IMR-90 (cell line): ENCODE results near the gene PRSS35. TPM values are rescaled to one million over a fixed set of nuclear protein-coding genes. Genes with fewer than 3 reads are reported as not detected.

ENCODE experiments used
- ATAC-seq: fragments of 200-7000 bp; cut with Tn5 transposase; 2 replicates; pipeline ENCODE4 v1.9.1; 2020; ENCODE audit warnings: low read depth, mild to moderate bottlenecking, moderate library complexity
- BruUV-seq: library from RNA; stranded (reverse); fragments of 400-500 nt; replicated peaks from 2 replicates; lab custom pipeline; 2021; lab: Mats Ljungman, UMichigan
- CTCF ChIA-PET: fragments of 300-600 bp; formaldehyde crosslinking; extraction: SDS; loops from one replicate; lab custom pipeline; 2021; ENCODE audit warnings: antibody characterized with exemption; lab: Yijun Ruan, JAX
- POLR2A ChIA-PET: fragments of 300-600 bp; sonication (Branson Sonifier 250); formaldehyde crosslinking; loops from one replicate; lab custom pipeline; 2022; ENCODE audit warnings: antibody characterized with exemption; ENCODE audit not compliant: unreplicated experiment; lab: Charles Lee
- DNase-seq: peaks from one replicate; pipeline ENCODE4 v3.0.0; 2013
- H2AFZ ChIP-seq: replicated peaks from 2 replicates; pipeline ENCODE3; 2013; ENCODE audit warnings: low read length, mild to moderate bottlenecking; ENCODE audit not compliant: poor library complexity
- H2AK5ac ChIP-seq: 2 replicates; pipeline ENCODE4 v1.6.1; 2013; ENCODE audit warnings: low read depth, low read length, inconsistent platforms
- H2AK9ac ChIP-seq: replicated peaks from 2 replicates; pipeline ENCODE3; 2013; ENCODE audit warnings: mild to moderate bottlenecking, low read depth, low read length, moderate library complexity; ENCODE audit not compliant: poor library complexity
- H2BK120ac ChIP-seq: 2 replicates; pipeline ENCODE4 v1.6.1; 2013; ENCODE audit warnings: low read depth, low read length, inconsistent platforms
- H2BK15ac ChIP-seq: 3 replicates; pipeline ENCODE4 v1.6.1; 2013; ENCODE audit warnings: low read depth, low read length, inconsistent platforms
- H2BK20ac ChIP-seq: 2 replicates; pipeline ENCODE4 v1.6.1; 2013; ENCODE audit warnings: low read depth, mild to moderate bottlenecking, inconsistent platforms, low read length, moderate library complexity
- H2BK5ac ChIP-seq: 2 replicates; pipeline ENCODE4 v1.6.1; 2013; ENCODE audit warnings: mild to moderate bottlenecking, low read depth, low read length, inconsistent platforms; ENCODE audit not compliant: poor library complexity, severe bottlenecking
- H3K14ac ChIP-seq: replicated peaks from 2 replicates; pipeline ENCODE4 v1.6.1; 2013; ENCODE audit warnings: low read depth, low read length, inconsistent platforms
- H3K18ac ChIP-seq: 2 replicates; pipeline ENCODE4 v1.6.1; 2013; ENCODE audit warnings: low read depth, low read length, control low read depth
- H3K23ac ChIP-seq: 2 replicates; pipeline ENCODE4 v1.6.1; 2013; ENCODE audit warnings: low read depth, low read length, inconsistent platforms
- H3K27ac ChIP-seq: 2 replicates; pipeline ENCODE4 v1.5.1; 2013; ENCODE audit warnings: mild to moderate bottlenecking, control low read depth, low read length; ENCODE audit not compliant: insufficient read depth
- H3K27me3 ChIP-seq: 2 replicates; pipeline ENCODE4 v1.6.1; 2013; ENCODE audit warnings: low read length; ENCODE audit not compliant: control insufficient read depth, insufficient read depth
- H3K36me3 ChIP-seq: 2 replicates; pipeline ENCODE4 v1.6.1; 2013; ENCODE audit warnings: low read length, mixed read lengths; ENCODE audit not compliant: control insufficient read depth, insufficient read depth
- H3K4ac ChIP-seq: 2 replicates; pipeline ENCODE4 v1.6.1; 2013; ENCODE audit warnings: low read depth, low read length, inconsistent platforms
- H3K4me1 ChIP-seq: 2 replicates; pipeline ENCODE4 v1.6.1; 2013; ENCODE audit warnings: low read length, mixed read lengths; ENCODE audit not compliant: control insufficient read depth, insufficient read depth
- H3K4me2 ChIP-seq: 2 replicates; pipeline ENCODE4 v1.6.1; 2013; ENCODE audit warnings: low read depth, mild to moderate bottlenecking, control low read depth, low read length, moderate library complexity
- H3K4me3 ChIP-seq: 2 replicates; pipeline ENCODE4 v1.5.1; 2013; ENCODE audit warnings: low read depth, mild to moderate bottlenecking, control low read depth, low read length, moderate library complexity; ENCODE audit not compliant: insufficient read depth
- H3K56ac ChIP-seq: 2 replicates; pipeline ENCODE4 v1.6.1; 2013; ENCODE audit warnings: low read length, inconsistent platforms; ENCODE audit not compliant: insufficient read depth; ENCODE audit errors: extremely low read depth
- H3K79me1 ChIP-seq, 2 experiments: 2 replicates each; pipeline ENCODE4 v1.6.1; 2013; ENCODE audit warnings: low read length in 2 of 2, inconsistent platforms in 1 of 2, low read depth in 1 of 2
- H3K9ac ChIP-seq: 2 replicates; pipeline ENCODE4 v1.6.1; 2013; ENCODE audit warnings: low read depth, low read length, control low read depth
- H3K9me1 ChIP-seq: 2 replicates; pipeline ENCODE4 v1.6.1; 2013; ENCODE audit warnings: low read length, inconsistent platforms; ENCODE audit not compliant: insufficient read depth
- H3K9me3 ChIP-seq: 2 replicates; pipeline ENCODE4 v1.6.1; 2013; ENCODE audit warnings: low read length; ENCODE audit not compliant: control insufficient read depth, insufficient read depth
- H4K20me1 ChIP-seq: 2 replicates; pipeline ENCODE4 v1.6.1; 2013; ENCODE audit warnings: low read length, inconsistent platforms; ENCODE audit not compliant: insufficient read depth
- H4K5ac ChIP-seq: 2 replicates; pipeline ENCODE4 v1.6.1; 2013; ENCODE audit warnings: mild to moderate bottlenecking, low read depth, low read length, control low read depth
- H4K8ac ChIP-seq, 2 experiments: 2 replicates each; pipeline ENCODE4 v1.6.1; 2013; ENCODE audit warnings: low read depth in 2 of 2, low read length in 2 of 2, control low read depth in 1 of 2, inconsistent platforms in 1 of 2
- H4K91ac ChIP-seq: 2 replicates; pipeline ENCODE4 v1.6.1; 2013; ENCODE audit warnings: low read depth, low read length, inconsistent platforms; ENCODE audit not compliant: insufficient read depth
- BHLHE40 ChIP-seq: fragments of 150-350 bp; IDR thresholded peaks from 2 replicates; pipeline ENCODE4 v1.6.1; 2016; ENCODE audit warnings: mild to moderate bottlenecking, low read depth, low read length
- CEBPB ChIP-seq: IDR thresholded peaks from 2 replicates; pipeline ENCODE4 v1.6.1; 2012; ENCODE audit warnings: low read depth, low read length, improper control_type of control experiment
- CHD1 ChIP-seq: IDR thresholded peaks from 2 replicates; pipeline ENCODE4 v1.6.1; 2012; ENCODE audit warnings: low read depth, low read length, improper control_type of control experiment
- FOS ChIP-seq: fragments of 150-350 bp; IDR thresholded peaks from 2 replicates; pipeline ENCODE4 v1.6.1; 2016; ENCODE audit warnings: low read depth, low read length
- MAFK ChIP-seq: IDR thresholded peaks from 2 replicates; pipeline ENCODE4 v1.6.1; 2012; ENCODE audit warnings: low read depth, low read length, improper control_type of control experiment
- MXI1 ChIP-seq: IDR thresholded peaks from 2 replicates; pipeline ENCODE4 v1.6.1; 2012; ENCODE audit warnings: low read depth, mild to moderate bottlenecking, low read length, moderate library complexity, borderline replicate concordance
- NFE2L2 ChIP-seq: fragments of 150-350 bp; IDR thresholded peaks from 2 replicates; pipeline ENCODE4 v1.6.1; 2016; ENCODE audit warnings: low read depth, mild to moderate bottlenecking, low read length
- RAD21 ChIP-seq: IDR thresholded peaks from 2 replicates; pipeline ENCODE4 v1.6.1; 2012; ENCODE audit warnings: low read length, improper control_type of control experiment
- RCOR1 ChIP-seq: IDR thresholded peaks from 2 replicates; pipeline ENCODE4 v1.6.1; 2012; ENCODE audit warnings: mild to moderate bottlenecking, low read length, improper control_type of control experiment; ENCODE audit not compliant: insufficient replicate concordance
- RFX5 ChIP-seq: IDR thresholded peaks from 2 replicates; pipeline ENCODE4 v1.8.0; 2012; ENCODE audit warnings: low read depth, mild to moderate bottlenecking, low read length, moderate library complexity
- SMC3 ChIP-seq: fragments of 150-350 bp; IDR thresholded peaks from 2 replicates; pipeline ENCODE4 v1.6.1; 2016; ENCODE audit warnings: low read depth, mild to moderate bottlenecking, antibody characterized with exemption, low read length, moderate library complexity
- WGBS, 2 experiments: methylation state at CpG; one replicate each; pipeline versions ENCODE4 v1.1.5 to v1.1.7; 2013; ENCODE audit warnings: missing lambda C conversion rate in 2 of 2; ENCODE audit not compliant: insufficient read length in 1 of 2; ENCODE audit errors: extremely low coverage in 2 of 2; 5-methylcytosine and 5-hydroxymethylcytosine counted together
- dilution Hi-C: fragments of 300-500 bp; cut with HindIII; formaldehyde crosslinking; loops from one replicate; pipeline ENCODE4 v1.14.3; 2018; ENCODE audit warnings: low sequenced_read_pairs; ENCODE audit not compliant: unreplicated experiment
- in situ Hi-C: fragments of 300-500 bp; cut with MboI; formaldehyde crosslinking; loops from 3 replicates; pipeline ENCODE4 v1.14.3; 2019; ENCODE audit warnings: low sequenced_read_pairs, inconsistent platforms, mixed read lengths
- intact Hi-C: fragments of 100-400 bp; cut with micrococcal nuclease; formaldehyde crosslinking; loops from 2 replicates; pipeline ENCODE4 v1.10.0; 2022
- polyA plus RNA-seq, 3 experiments: library from polyadenylated mRNA; depleted of rRNA; stranded (reverse); fragments of >200 nt; gene quantifications; 2 replicates each; pipeline ENCODE4 v1.2.3, GENCODE V29; 2012; ENCODE audit warnings: low replicate concordance in 1 of 3
- total RNA-seq: library from RNA; depleted of rRNA; stranded (reverse); fragments of >200 nt; gene quantifications from 2 replicates; pipeline ENCODE4 v1.2.3, GENCODE V29; 2012
- TF ChIP-seq, protein P1 (sequence below): fragments of 150-350 bp; IDR thresholded peaks from 2 replicates; pipeline ENCODE4 v1.6.1; 2016; ENCODE audit warnings: low read depth, mild to moderate bottlenecking, low read length, moderate library complexity, borderline replicate concordance
- TF ChIP-seq, protein P2 (sequence below): conservative IDR thresholded peaks from 2 replicates; pipeline ENCODE4 v1.5.1; 2012; ENCODE audit warnings: mild to moderate bottlenecking, low read depth, low read length, improper control_type of control experiment
- TF ChIP-seq, protein P3 (sequence below): fragments of 150-350 bp; IDR thresholded peaks from 2 replicates; pipeline ENCODE4 v1.6.1; 2017; ENCODE audit warnings: mild to moderate bottlenecking, antibody characterized with exemption, low read length, low read depth

The PRSS35 gene
- total and polyA plus RNA-seq, 2 of the 4 experiments (the other 2 are of a cell fraction) = 5.2 to 5.6 TPM

DNA sequence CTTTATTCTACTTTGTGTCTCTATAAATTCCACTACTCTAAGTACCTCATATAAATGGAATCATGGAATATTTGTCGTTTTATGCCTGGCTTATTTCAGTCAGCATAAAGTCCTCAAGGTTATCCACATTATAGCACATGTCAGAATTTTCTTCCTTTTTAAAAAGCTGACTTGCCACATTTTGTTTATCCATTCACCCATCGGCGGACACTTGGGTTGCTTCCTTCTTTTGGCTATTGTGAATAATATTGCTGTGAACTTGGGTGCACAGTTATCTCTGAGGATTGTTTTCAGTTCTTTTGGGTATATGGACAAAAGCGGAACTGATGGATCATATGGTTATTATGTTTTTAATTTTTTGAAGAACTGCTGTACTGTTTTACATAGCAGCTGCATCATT, 42.3 kb upstream of the PRSS35 start:
- H3K27me3 ChIP-seq = peaks cover 5% of the 10 kb centered on the region; the same call in 1 of the 2 replicates
- H3K4me1 ChIP-seq = no peaks in the 10 kb centered on the region
- CTCF ChIA-PET = no interaction called here
- dilution Hi-C loops (no loop called here), intact Hi-C loops (no loop called here), in situ Hi-C loops (no loop called here)
- H3K79me1 ChIP-seq = no peaks in the 10 kb centered on the region
- H2BK120ac ChIP-seq = no peak overlapping the region
- H3K36me3 ChIP-seq = no peaks in the 10 kb centered on the region
- no peak overlapping the region for H3K4me2 ChIP-seq
- ATAC-seq = no peak
- H4K91ac ChIP-seq = no peak overlapping the region
- H3K4ac ChIP-seq = no peak overlapping the region
- no peak overlapping the region for H2AK9ac ChIP-seq
- POLR2A ChIA-PET = no interaction called here
- no TSS peak for BruUV-seq
- no peak overlapping the region for H3K56ac ChIP-seq
- H3K18ac ChIP-seq = no peak overlapping the region
- no peak overlapping the region for H2AFZ ChIP-seq
- H3K14ac ChIP-seq = no peak overlapping the region
- TF ChIP-seq MXI1 = no peak
- TF ChIP-seq MAFK = no peak
- TF ChIP-seq RCOR1 = no peak
- TF ChIP-seq RAD21 = no peak
- TF ChIP-seq, protein P1, sequence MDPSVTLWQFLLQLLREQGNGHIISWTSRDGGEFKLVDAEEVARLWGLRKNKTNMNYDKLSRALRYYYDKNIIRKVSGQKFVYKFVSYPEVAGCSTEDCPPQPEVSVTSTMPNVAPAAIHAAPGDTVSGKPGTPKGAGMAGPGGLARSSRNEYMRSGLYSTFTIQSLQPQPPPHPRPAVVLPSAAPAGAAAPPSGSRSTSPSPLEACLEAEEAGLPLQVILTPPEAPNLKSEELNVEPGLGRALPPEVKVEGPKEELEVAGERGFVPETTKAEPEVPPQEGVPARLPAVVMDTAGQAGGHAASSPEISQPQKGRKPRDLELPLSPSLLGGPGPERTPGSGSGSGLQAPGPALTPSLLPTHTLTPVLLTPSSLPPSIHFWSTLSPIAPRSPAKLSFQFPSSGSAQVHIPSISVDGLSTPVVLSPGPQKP = no peak
- no peak for TF ChIP-seq FOS
- no peak for TF ChIP-seq CHD1
- TF ChIP-seq, protein P2, sequence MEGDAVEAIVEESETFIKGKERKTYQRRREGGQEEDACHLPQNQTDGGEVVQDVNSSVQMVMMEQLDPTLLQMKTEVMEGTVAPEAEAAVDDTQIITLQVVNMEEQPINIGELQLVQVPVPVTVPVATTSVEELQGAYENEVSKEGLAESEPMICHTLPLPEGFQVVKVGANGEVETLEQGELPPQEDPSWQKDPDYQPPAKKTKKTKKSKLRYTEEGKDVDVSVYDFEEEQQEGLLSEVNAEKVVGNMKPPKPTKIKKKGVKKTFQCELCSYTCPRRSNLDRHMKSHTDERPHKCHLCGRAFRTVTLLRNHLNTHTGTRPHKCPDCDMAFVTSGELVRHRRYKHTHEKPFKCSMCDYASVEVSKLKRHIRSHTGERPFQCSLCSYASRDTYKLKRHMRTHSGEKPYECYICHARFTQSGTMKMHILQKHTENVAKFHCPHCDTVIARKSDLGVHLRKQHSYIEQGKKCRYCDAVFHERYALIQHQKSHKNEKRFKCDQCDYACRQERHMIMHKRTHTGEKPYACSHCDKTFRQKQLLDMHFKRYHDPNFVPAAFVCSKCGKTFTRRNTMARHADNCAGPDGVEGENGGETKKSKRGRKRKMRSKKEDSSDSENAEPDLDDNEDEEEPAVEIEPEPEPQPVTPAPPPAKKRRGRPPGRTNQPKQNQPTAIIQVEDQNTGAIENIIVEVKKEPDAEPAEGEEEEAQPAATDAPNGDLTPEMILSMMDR = no peak
- TF ChIP-seq NFE2L2 = no peak
- no peak for TF ChIP-seq RFX5
- no peak for TF ChIP-seq CEBPB
- TF ChIP-seq, protein P3, sequence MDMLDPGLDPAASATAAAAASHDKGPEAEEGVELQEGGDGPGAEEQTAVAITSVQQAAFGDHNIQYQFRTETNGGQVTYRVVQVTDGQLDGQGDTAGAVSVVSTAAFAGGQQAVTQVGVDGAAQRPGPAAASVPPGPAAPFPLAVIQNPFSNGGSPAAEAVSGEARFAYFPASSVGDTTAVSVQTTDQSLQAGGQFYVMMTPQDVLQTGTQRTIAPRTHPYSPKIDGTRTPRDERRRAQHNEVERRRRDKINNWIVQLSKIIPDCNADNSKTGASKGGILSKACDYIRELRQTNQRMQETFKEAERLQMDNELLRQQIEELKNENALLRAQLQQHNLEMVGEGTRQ = no peak
- no peak for TF ChIP-seq BHLHE40
- no peak for TF ChIP-seq SMC3
- no peaks in the 10 kb centered on the region for H3K9me1 ChIP-seq
- no peak overlapping the region for H2AK5ac ChIP-seq
- no peak overlapping the region for H3K23ac ChIP-seq
- no peak overlapping the region for H3K27ac ChIP-seq
- no peak overlapping the region for H3K9ac ChIP-seq
- H4K20me1 ChIP-seq = no peaks in the 10 kb centered on the region
- H3K9me3 ChIP-seq = no peaks in the 10 kb centered on the region
- H3K4me3 ChIP-seq = no peak overlapping the region
- WGBS, 2 experiments = no CpG with 5 or more reads among the region's 4 CpGs
- DNase-seq = no peak
- no peak overlapping the region for H2BK5ac ChIP-seq
- H4K5ac ChIP-seq = no peak overlapping the region
- H2BK15ac ChIP-seq = no peak overlapping the region
- H2BK20ac ChIP-seq = no peak overlapping the region
- H4K8ac ChIP-seq = no peak overlapping the region
